HCT116 (cell line): ENCODE results near the gene HERPUD2. TPM values are rescaled to one million over a fixed set of nuclear protein-coding genes. Genes with fewer than 3 reads are reported as not detected.
"Not testable (repeated sequence)": the region's sequence is repeated elsewhere in the genome, so short reads cannot be mapped to it uniquely, and the experiment has no call there.

ENCODE experiments used
- ATAC-seq: fragments of 200-7000 bp; cut with Tn5 transposase; 2 replicates; pipeline ENCODE4 v1.9.1; 2020; ENCODE audit warnings: mild to moderate bottlenecking, moderate library complexity
- BruUV-seq: library from RNA; stranded (reverse); fragments of 400-500 nt; replicated peaks from 2 replicates; lab custom pipeline; 2021; lab: Mats Ljungman, UMichigan
- CTCF ChIA-PET: fragments of 300-600 bp; sonication (Branson Sonifier 250); formaldehyde crosslinking; loops from one replicate; lab custom pipeline; 2021; ENCODE audit warnings: antibody characterized with exemption; lab: Charles Lee
- POLR2A ChIA-PET: fragments of 300-600, 350-600 bp; sonication (Branson Sonifier 250); formaldehyde crosslinking; loops from one replicate; lab custom pipeline; 2021; ENCODE audit warnings: antibody characterized with exemption; lab: Charles Lee
- RAD21 ChIA-PET, 2 experiments: fragments of 300-600 bp; sonication (Branson Sonifier 250); formaldehyde crosslinking; loops; one replicate each; lab custom pipeline; 2023; ENCODE audit warnings: low total read pairs in 2 of 2; ENCODE audit not compliant: uncharacterized antibody in 2 of 2, unreplicated experiment in 2 of 2, low non-redundant PET in 1 of 2; lab: Charles Lee
- DNase-seq: peaks from one replicate; pipeline ENCODE4 v3.0.0-alpha.2; 2010; ENCODE audit warnings: low read depth, low spot score
- H2AFZ ChIP-seq: fragments of 200-600 bp; shearing (Covaris generic), sonication (generic); 2 replicates; pipeline ENCODE4 v1.6.1; 2017; ENCODE audit warnings: low read depth, mixed run types, mixed read lengths, antibody characterized with exemption, low read length; ENCODE audit not compliant: poor library complexity, severe bottlenecking
- H3K27ac ChIP-seq: 2 replicates; pipeline ENCODE4 v1.5.1; 2012; ENCODE audit warnings: low read depth, low read length
- H3K27me3 ChIP-seq: fragments of 200-600 bp; sonication (generic); 2 replicates; pipeline ENCODE4 v1.6.1; 2016; ENCODE audit warnings: mixed run types, low read length, mixed read lengths; ENCODE audit not compliant: insufficient read depth
- H3K36me3 ChIP-seq, 2 experiments: fragments of 200-500 bp in 1 of 2; fragments of 200-600 bp in 1 of 2; sonication (Bioruptor generic) in 1 of 2; sonication (generic) in 1 of 2; 2 replicates each; pipeline versions ENCODE4 v1.5.1 to v1.6.1; 2014 to 2016; ENCODE audit warnings: low read length in 2 of 2, inconsistent platforms in 1 of 2, mixed read lengths in 1 of 2, mixed run types in 1 of 2; ENCODE audit not compliant: insufficient read depth in 2 of 2, control insufficient read depth in 1 of 2
- H3K4me1 ChIP-seq, 2 experiments: fragments of 200-600 bp in 1 of 2; sonication (generic) in 1 of 2; 2 replicates each; pipeline versions ENCODE4 v1.5.1 to v1.6.1; 2012 to 2017; ENCODE audit warnings: low read length in 2 of 2, inconsistent platforms in 1 of 2, mild to moderate bottlenecking in 1 of 2, mixed read lengths in 1 of 2, mixed run types in 1 of 2, moderate library complexity in 1 of 2; ENCODE audit not compliant: insufficient read depth in 2 of 2, control insufficient read depth in 1 of 2
- H3K4me2 ChIP-seq: fragments of 200-600 bp; sonication (generic); 2 replicates; pipeline ENCODE4 v1.6.1; 2017; ENCODE audit warnings: mixed run types, low read length, mixed read lengths
- H3K4me3 ChIP-seq, 2 experiments: fragments of 200-600 bp in 1 of 2; sonication (generic) in 1 of 2; replicated peaks in 1 of 2; 2 replicates each; pipeline ENCODE4 v1.5.1; 2011 to 2016; ENCODE audit warnings: low read length in 2 of 2, control low read depth in 1 of 2, low read depth in 1 of 2, mild to moderate bottlenecking in 1 of 2, mixed read lengths in 1 of 2, mixed run types in 1 of 2
- H3K79me2 ChIP-seq: fragments of 200-600 bp; sonication (generic); 2 replicates; pipeline ENCODE4 v1.6.1; 2017; ENCODE audit warnings: mild to moderate bottlenecking, mixed run types, low read length, moderate library complexity, mixed read lengths; ENCODE audit not compliant: insufficient read depth
- H3K9ac ChIP-seq: fragments of 200-600 bp; sonication (generic); 2 replicates; pipeline ENCODE4 v1.6.1; 2016; ENCODE audit warnings: low read length, mixed read lengths
- H3K9me2 ChIP-seq: fragments of 200-600 bp; sonication (generic), shearing (Covaris generic); 2 replicates; pipeline ENCODE4 v1.6.1; 2017; ENCODE audit warnings: mixed run types, mild to moderate bottlenecking, moderate library complexity; ENCODE audit not compliant: insufficient read depth
- H3K9me3 ChIP-seq, 2 experiments: fragments of 200-500 bp in 1 of 2; fragments of 200-600 bp in 1 of 2; sonication (Bioruptor generic) in 1 of 2; sonication (generic) in 1 of 2; 2 replicates each; pipeline ENCODE4 v1.6.1; 2014 to 2017; ENCODE audit warnings: low read length in 2 of 2, mixed read lengths in 2 of 2, inconsistent platforms in 1 of 2, low read depth in 1 of 2, mild to moderate bottlenecking in 1 of 2, mixed run types in 1 of 2, moderate library complexity in 1 of 2; ENCODE audit not compliant: control insufficient read depth in 1 of 2, insufficient read depth in 1 of 2
- H4K20me1 ChIP-seq: fragments of 200-600 bp; sonication (generic), shearing (Covaris generic); 2 replicates; pipeline ENCODE4 v1.6.1; 2017; ENCODE audit warnings: mixed run types, mild to moderate bottlenecking, moderate library complexity; ENCODE audit not compliant: insufficient read depth
- CEBPB ChIP-seq: IDR thresholded peaks from 2 replicates; pipeline ENCODE4 v1.6.1; 2012; ENCODE audit warnings: low read depth
- EGR1 ChIP-seq: IDR thresholded peaks from 2 replicates; pipeline ENCODE4 v1.6.1; 2012; ENCODE audit warnings: low read depth
- EZH2 ChIP-seq: fragments of 200-600 bp; sonication (generic); IDR thresholded peaks from 2 replicates; pipeline ENCODE4 v1.6.1; 2017; ENCODE audit warnings: antibody characterized with exemption, mixed run types
- FOSL1 ChIP-seq: IDR thresholded peaks from 2 replicates; pipeline ENCODE4 v1.6.1; 2012; ENCODE audit warnings: low read depth
- JUND ChIP-seq: IDR thresholded peaks from 2 replicates; pipeline ENCODE4 v1.6.1; 2012
- POLR2A ChIP-seq: IDR thresholded peaks from 2 replicates; pipeline ENCODE4 v1.7.0; 2011; ENCODE audit warnings: borderline replicate concordance; ENCODE audit not compliant: insufficient read depth, insufficient read length; ENCODE audit errors: extremely low read depth
- SIN3A ChIP-seq: IDR thresholded peaks from 2 replicates; pipeline ENCODE4 v1.6.1; 2012; ENCODE audit warnings: low read depth
- ZFX ChIP-seq: fragments of 450-650 bp; IDR thresholded peaks from 2 replicates; pipeline ENCODE4 v1.6.1; 2017
- intact Hi-C: fragments of 100-400 bp; cut with micrococcal nuclease; formaldehyde crosslinking; loops from 2 replicates; pipeline ENCODE4 v1.10.0; 2022
- total RNA-seq: library from RNA; stranded (reverse); gene quantifications from one replicate; pipeline ENCODE4 v1.2.1, GENCODE V29; 2021; ENCODE audit not compliant: unreplicated experiment
- TF ChIP-seq, protein P1 (sequence below): IDR thresholded peaks from 2 replicates; pipeline ENCODE4 v1.6.1; 2012

HERPUD2 gene
- total RNA-seq, 1 experiment from 2014 or later: 20.5 TPM

DNA sequence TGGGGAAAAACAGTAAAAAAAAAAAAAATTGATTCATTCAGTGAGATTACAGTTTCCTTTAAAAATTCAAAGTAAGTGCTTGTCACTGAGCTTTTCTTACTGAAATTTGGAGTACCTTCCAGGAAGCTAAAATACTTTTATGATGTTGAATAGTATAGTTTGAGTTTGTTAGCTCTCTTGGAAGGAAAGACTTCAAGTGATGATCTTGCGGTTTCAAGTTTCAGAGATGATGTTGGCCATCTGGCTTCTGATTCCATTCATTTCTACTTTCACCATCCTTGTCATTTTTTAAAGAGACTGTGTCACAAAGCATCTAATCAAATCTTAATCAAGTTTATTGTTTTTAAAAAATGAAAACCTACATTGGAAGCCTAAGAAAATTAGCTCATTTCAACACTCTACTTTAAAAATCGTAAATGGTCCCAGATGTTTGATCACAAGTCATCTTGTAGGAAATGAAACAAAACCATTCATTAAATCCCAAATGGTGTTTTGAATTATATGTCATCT, 4.9 kb upstream of the HERPUD2 start:
- H3K9me3 ChIP-seq: no peaks in the 10 kb centered on the region
- no peak overlapping the region for H3K4me3 ChIP-seq
- intact Hi-C loops: no loop called here
- no peaks in the 10 kb centered on the region for H3K9me2 ChIP-seq
- H4K20me1 ChIP-seq: no peaks in the 10 kb centered on the region
- TF ChIP-seq EZH2: no peak
- TF ChIP-seq CEBPB: no peak
- no peak for TF ChIP-seq FOSL1
- TF ChIP-seq, protein P1, sequence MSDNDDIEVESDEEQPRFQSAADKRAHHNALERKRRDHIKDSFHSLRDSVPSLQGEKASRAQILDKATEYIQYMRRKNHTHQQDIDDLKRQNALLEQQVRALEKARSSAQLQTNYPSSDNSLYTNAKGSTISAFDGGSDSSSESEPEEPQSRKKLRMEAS: no peak
- no peak for TF ChIP-seq SIN3A
- TF ChIP-seq JUND: no peak
- TF ChIP-seq POLR2A: no peak
- TF ChIP-seq ZFX: no peak
- TF ChIP-seq EGR1: no peak
- POLR2A ChIA-PET: interaction anchor here (1.0 kb wide), 1 partner anchor 101 kb away, joined by 3 read pairs; the partner anchor contains the start of gene SEPTIN7
- DNase-seq (no peak), ATAC-seq (no peak)
- H3K79me2 ChIP-seq: peaks cover 11% of the 10 kb centered on the region
- H3K4me2 ChIP-seq: no peak overlapping the region
- RAD21 ChIA-PET: no interaction called here
- H3K27ac ChIP-seq: no peak overlapping the region
- CTCF ChIA-PET: interaction anchor here (2.2 kb wide), 1 partner anchor 10 kb away, joined by 6 read pairs; no protein-coding TSS in a partner anchor
- BruUV-seq: no TSS peak
- H3K4me1 ChIP-seq: peaks cover 3 to 24% of the 10 kb centered on the region in 2 experiments
- H3K27me3 ChIP-seq: no peaks in the 10 kb centered on the region
- H3K36me3 ChIP-seq: no peaks in the 10 kb centered on the region
- no peak overlapping the region for H3K9ac ChIP-seq
- no peak overlapping the region for H2AFZ ChIP-seq

DNA sequence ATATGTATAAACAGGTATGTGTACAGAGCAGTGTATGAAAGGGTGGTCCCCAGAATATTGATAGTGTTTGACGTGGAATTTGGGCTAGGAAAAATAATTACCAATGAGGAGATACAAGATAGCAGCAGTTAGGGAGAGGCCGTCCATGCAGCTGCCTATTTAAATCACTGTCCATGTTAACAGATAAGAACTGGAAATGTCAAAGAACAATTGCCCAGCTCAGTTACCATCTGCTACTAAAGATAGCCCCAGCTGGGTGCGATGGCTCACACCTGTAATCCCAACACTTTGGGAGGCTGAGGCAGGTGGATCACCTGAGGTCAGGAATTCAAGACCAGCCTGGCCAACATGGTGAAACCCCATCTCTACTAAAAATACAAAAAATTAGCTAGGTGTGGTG, 3.4 kb upstream of the HERPUD2 start:
- POLR2A ChIA-PET, CTCF ChIA-PET, RAD21 ChIA-PET: not testable (repeated sequence)

More for the DNA sequence above, 3.4 kb upstream of the HERPUD2 start:
- H3K27me3 ChIP-seq, H3K4me3 ChIP-seq, H3K36me3 ChIP-seq, H3K9me2 ChIP-seq, BruUV-seq, H3K9ac ChIP-seq, H3K4me2 ChIP-seq, H3K9me3 ChIP-seq, H3K27ac ChIP-seq, DNase-seq, ATAC-seq, H4K20me1 ChIP-seq, H2AFZ ChIP-seq, intact Hi-C loops: not testable (repeated sequence)
- peaks cover 20% of the 10 kb centered on the region for H3K79me2 ChIP-seq
- peaks cover 3 to 34% of the 10 kb centered on the region in 2 experiments for H3K4me1 ChIP-seq
